K562 (cell line): ENCODE results near the gene HMCN2. TPM values are rescaled to one million over a fixed set of nuclear protein-coding genes. Genes with fewer than 3 reads are reported as not detected.

Experiments used
- ATAC-seq: fragments of 200-7000 bp; cut with Tn5 transposase; 3 replicates; pipeline ENCODE4 v1.9.1; 2020; ENCODE audit warnings: moderate library complexity
- BruUV-seq: library from RNA; stranded (reverse); fragments of 400-500 nt; replicated peaks from 2 replicates; lab custom pipeline; 2021; lab: Mats Ljungman, UMichigan
- CTCF ChIA-PET: fragments of 300-600 bp; formaldehyde crosslinking; extraction: SDS; loops from one replicate; lab custom pipeline; 2021; ENCODE audit warnings: low intra/inter-chr PET ratio; lab: Yijun Ruan, JAX
- POLR2A ChIA-PET: fragments of 300-600, 350-650 bp; sonication (Branson Sonifier 250); formaldehyde crosslinking; extraction: SDS; loops from one replicate; lab custom pipeline; 2021; ENCODE audit warnings: antibody characterized with exemption, inconsistent platforms; lab: Yijun Ruan, JAX
- DNase-seq, 4 experiments: peaks; one replicate each; pipeline versions ENCODE4 v3.0.0 to v3.0.0-alpha.2; 2011 to 2018; ENCODE audit warnings: low spot score in 3 of 4, mixed read lengths in 3 of 4; ENCODE audit errors: extremely low read depth in 1 of 4
- FAIRE-seq: peaks from 2 replicates; lab custom pipeline; 2011; peaks lifted over from hg19 to GRCh38; lab: Jason Lieb, UNC
- H2AFZ ChIP-seq: 2 replicates; pipeline ENCODE4 v1.6.0; 2011; ENCODE audit warnings: low read depth, low read length, control low read depth, inconsistent platforms
- H3K27ac ChIP-seq: fragments of 200-600 bp; 3 replicates; pipeline ENCODE4 v1.8.0; 2011; ENCODE audit warnings: low read depth, mild to moderate bottlenecking, control low read depth, inconsistent platforms, low read length, moderate library complexity, mixed read lengths; ENCODE audit errors: extremely low read depth
- H3K27me3 ChIP-seq, 2 experiments: fragments of 300-600 bp in 1 of 2; 2 replicates in 1 of 2; 3 replicates in 1 of 2; pipeline versions ENCODE4 v1.6.0 to v1.8.0; 2011; ENCODE audit warnings: inconsistent platforms in 2 of 2, low read length in 2 of 2, mild to moderate bottlenecking in 1 of 2, mixed read lengths in 1 of 2, moderate library complexity in 1 of 2; ENCODE audit not compliant: control insufficient read depth in 2 of 2, insufficient read depth in 2 of 2
- H3K36me3 ChIP-seq: fragments of 300-600 bp; 3 replicates; pipeline ENCODE4 v1.8.0; 2011; ENCODE audit warnings: mild to moderate bottlenecking, low read length, inconsistent platforms; ENCODE audit not compliant: control insufficient read depth, insufficient read depth
- H3K4me1 ChIP-seq, 2 experiments: fragments of 200-600 bp in 1 of 2; replicated peaks in 1 of 2; 2 replicates in 1 of 2; 3 replicates in 1 of 2; pipeline versions ENCODE4 v1.5.1 to v1.8.0; 2011; ENCODE audit warnings: inconsistent platforms in 2 of 2, low read length in 2 of 2, mild to moderate bottlenecking in 1 of 2, mixed read lengths in 1 of 2, moderate library complexity in 1 of 2; ENCODE audit not compliant: control insufficient read depth in 2 of 2, insufficient read depth in 2 of 2
- H3K4me2 ChIP-seq: 2 replicates; pipeline ENCODE4 v1.6.1; 2011; ENCODE audit warnings: low read length, control low read depth, inconsistent platforms, mixed read lengths; ENCODE audit not compliant: insufficient read depth
- H3K4me3 ChIP-seq: fragments of 200-600 bp; sonication (generic), shearing (Covaris generic); 2 replicates; pipeline ENCODE4 v1.5.1; 2016; ENCODE audit warnings: control low read depth, inconsistent platforms
- H3K79me2 ChIP-seq: fragments of 200-600 bp; 3 replicates; pipeline ENCODE4 v1.8.0; 2011; ENCODE audit warnings: low read length, inconsistent platforms; ENCODE audit not compliant: control insufficient read depth, insufficient read depth
- H3K9ac ChIP-seq, 2 experiments: 2 replicates each; pipeline versions ENCODE4 v1.6.0 to v1.6.1; 2011; ENCODE audit warnings: low read depth in 2 of 2, low read length in 2 of 2, control low read depth in 1 of 2, inconsistent platforms in 1 of 2, mild to moderate bottlenecking in 1 of 2, mixed read lengths in 1 of 2; ENCODE audit not compliant: insufficient read depth in 1 of 2
- H3K9me1 ChIP-seq: one replicate; pipeline ENCODE4 v1.6.0; 2011; ENCODE audit warnings: inconsistent platforms, mild to moderate bottlenecking, low read length, moderate library complexity; ENCODE audit not compliant: control insufficient read depth, insufficient read depth
- H3K9me3 ChIP-seq: replicated peaks from 2 replicates; pipeline ENCODE4 v1.5.1; 2011; ENCODE audit warnings: low read depth, low read length, inconsistent platforms; ENCODE audit not compliant: control insufficient read depth, insufficient read depth
- H4K20me1 ChIP-seq: replicated peaks from 2 replicates; pipeline ENCODE4 v1.6.1; 2011; ENCODE audit warnings: low read length, inconsistent platforms, mixed read lengths; ENCODE audit not compliant: control insufficient read depth, insufficient read depth
- CGGBP1 ChIP-seq: fragments of 250-450 bp; sonication (Bioruptor Pico); IDR thresholded peaks from 2 replicates; pipeline ENCODE4 v1.9.0; 2021; ENCODE audit warnings: mild to moderate bottlenecking
- ELF1 ChIP-seq: fragments of 200-800 bp; sonication (Bioruptor generic); IDR thresholded peaks from 2 replicates; pipeline ENCODE4 v1.6.1; 2016; ENCODE audit warnings: missing genetic modification characterization, missing compliant biosample characterization
- ETV5 ChIP-seq: sonication (generic); formaldehyde crosslinking; IDR thresholded peaks from 2 replicates; pipeline ENCODE4 v1.4.0; 2020; ENCODE audit warnings: low read depth, mild to moderate bottlenecking, missing genetic modification reagents
- GABPB2 ChIP-seq: fragments of 250-450 bp; sonication (Bioruptor Pico); conservative IDR thresholded peaks from 2 replicates; pipeline ENCODE4 v1.5.1; 2021; ENCODE audit warnings: mild to moderate bottlenecking
- SAFB ChIP-seq: fragments of 200-400 bp; formaldehyde crosslinking; IDR thresholded peaks from 2 replicates; pipeline ENCODE4 v1.6.1; 2017; ENCODE audit warnings: low read depth, low read length, borderline replicate concordance
- SAP30 ChIP-seq: fragments of 200-600 bp; sonication (generic); IDR thresholded peaks from 2 replicates; pipeline ENCODE4 v1.6.1; 2012; ENCODE audit warnings: borderline replicate concordance, low read depth, mild to moderate bottlenecking, moderate library complexity, low read length, control low read depth, inconsistent platforms; ENCODE audit not compliant: insufficient read depth, poor library complexity, severe bottlenecking
- TAF15 ChIP-seq: fragments of 200-400 bp; formaldehyde crosslinking; IDR thresholded peaks from 2 replicates; pipeline ENCODE4 v1.6.1; 2017; ENCODE audit warnings: mild to moderate bottlenecking, low read depth, low read length, moderate library complexity
- ZNF124 ChIP-seq: sonication (generic); formaldehyde crosslinking; IDR thresholded peaks from 2 replicates; pipeline ENCODE4 v1.8.1; 2022; ENCODE audit warnings: missing genetic modification reagents
- WGBS: fragments of 100-300 bp; shearing (Covaris generic); methylation state at CpG from one replicate; pipeline ENCODE4 v1.1.6; 2016; ENCODE audit warnings: low coverage, mixed read lengths; ENCODE audit not compliant: insufficient coverage; ENCODE audit errors: missing lambda C conversion rate; 5-methylcytosine and 5-hydroxymethylcytosine counted together
- in situ Hi-C: fragments of 300-500 bp; cut with MboI; formaldehyde crosslinking; loops from 4 replicates; pipeline ENCODE4 v1.15.0; 2018; ENCODE audit warnings: inconsistent platforms, mixed read lengths
- intact Hi-C: fragments of 100-400 bp; cut with micrococcal nuclease; formaldehyde crosslinking; loops from 2 replicates; pipeline ENCODE4 v1.14.2; 2022
- polyA plus RNA-seq, 8 experiments: library from polyadenylated mRNA; depleted of rRNA in 4 of 8; stranded (reverse) in 5 of 8; unstranded in 3 of 8; fragments of >200 nt; fragmentation: Nextera tagmentation in 2 of 8; fragmentation: Illumina TruSeq in 1 of 8; extraction: Ambion mirVana in 2 of 8; extraction: Trizol in 1 of 8; gene quantifications; 2 replicates each; pipeline versions ENCODE4 v1.2.1 to v1.2.3, GENCODE V29; 2011 to 2014; ENCODE audit warnings: inconsistent platforms in 1 of 8, missing spikeins in 1 of 8
- total RNA-seq, 7 experiments: library from RNA; depleted of rRNA in 6 of 7; stranded (reverse); fragments of >200 nt in 6 of 7; fragmentation: Illumina TruSeq in 2 of 7; extraction: Trizol in 2 of 7; gene quantifications; 2 replicates each; pipeline versions ENCODE4 v1.2.1 to v1.2.3, GENCODE V29; 2011 to 2021; ENCODE audit warnings: low replicate concordance in 1 of 7

HMCN2 gene
- total and polyA plus RNA-seq, 9 of the 15 experiments (the other 6 are each of a cell fraction or from before 2014, with no cell fraction given): 0.01 TPM; not detected in 8

- CTCF ChIA-PET: no interaction called here
- WGBS: 18% methylated on average over 3 of the region's 3 CpGs
- no peaks in the 10 kb centered on the region for H4K20me1 ChIP-seq
- intact Hi-C loops (loop anchor here (10.0 kb wide), 1 partner anchor 99 kb away; no protein-coding TSS in a partner anchor), in situ Hi-C loops (no loop called here)
- peaks cover 0 to 2% of the 10 kb centered on the region in 2 experiments; a peak in 3 of 5 replicates for H3K27me3 ChIP-seq
- H3K36me3 ChIP-seq: no peaks in the 10 kb centered on the region
- H3K4me2 ChIP-seq: no peak overlapping the region
- no TSS peak for BruUV-seq
- H3K27ac ChIP-seq: no peak overlapping the region
- H3K4me1 ChIP-seq: peaks cover 6 to 8% of the 10 kb centered on the region in 2 experiments; a peak in 4 of 5 replicates
- no peak for FAIRE-seq
- TF ChIP-seq ETV5 (CRISPR knock-in tag) (no peak), TAF15 (no peak), SAP30 (no peak), ZNF124 (CRISPR knock-in tag) (no peak), SAFB (no peak), CGGBP1 (CRISPR knock-in tag) (no peak), GABPB2 (no peak), ELF1 (tag) (no peak)
- no peak overlapping the region for H3K4me3 ChIP-seq
- POLR2A ChIA-PET: interaction anchor here (0.6 to 0.7 kb wide), 3 partner anchors 75 to 216 kb away, joined by 3 read pairs; no protein-coding TSS in a partner anchor
- ATAC-seq: no peak
- H3K9me3 ChIP-seq: no peaks in the 10 kb centered on the region; the same call in 1 of the 2 replicates
- no peaks in the 10 kb centered on the region for H3K79me2 ChIP-seq
- H3K9ac ChIP-seq: no peak overlapping the region
- no peak for DNase-seq
- no peak overlapping the region for H2AFZ ChIP-seq
- H3K9me1 ChIP-seq: no peaks in the 10 kb centered on the region
Observed at GRCh38 chr9:130246126-130246525, 19.4 kb upstream of the HMCN2 start.
